Measurements from ENCODE around the gene H2BK1.

The H2BK1 gene

DNA sequence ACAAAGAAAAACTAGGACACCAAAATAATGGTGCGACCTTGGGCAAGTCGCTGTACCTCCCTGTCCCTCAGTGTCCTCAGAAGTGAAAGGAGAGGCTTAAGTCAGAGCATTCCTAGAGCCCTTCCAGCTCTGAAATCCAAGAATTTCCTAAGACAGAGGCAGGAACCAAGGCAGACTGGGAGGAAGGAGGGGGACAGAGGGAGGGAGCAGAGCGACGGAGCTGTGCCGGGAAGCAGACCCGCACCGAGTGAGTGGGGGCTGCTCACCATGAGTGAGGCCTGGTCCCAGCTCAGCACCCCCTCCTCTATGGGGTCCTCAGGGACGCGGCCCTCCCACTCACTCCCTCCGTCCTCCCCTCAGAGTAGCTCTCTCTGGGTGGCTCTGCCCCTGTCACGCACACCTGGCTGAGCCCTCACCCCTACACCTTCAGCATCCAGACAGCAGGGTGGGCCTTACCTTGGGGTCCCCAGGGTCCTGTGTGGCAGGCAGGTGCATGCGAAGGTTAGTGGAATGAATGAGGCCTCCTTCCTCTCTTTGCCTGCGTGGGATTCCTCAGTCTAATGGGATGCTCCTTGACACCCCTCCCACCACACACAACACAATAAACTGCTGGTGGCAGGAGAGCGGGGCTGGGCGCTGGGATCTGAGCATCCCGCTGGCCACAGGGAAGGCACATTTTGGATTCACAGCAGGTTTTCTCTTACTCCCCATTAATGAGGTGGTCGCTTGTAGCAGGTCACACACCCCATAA lies 42.8 kb upstream of the H2BK1 start:
- H3K27me3 ChIP-seq (replicated peaks in 2 of 5; ENCODE audit: control insufficient read depth in 4 of 5, insufficient read depth in 5 of 5, low read length in 4 of 5), result peaks cover 0 to 71% (median 36%) of the 10 kb centered on the region in 5 experiments
- no peak for DNase-seq
- 95% methylated on average over 10 of the region's 17 CpGs for WGBS (ENCODE audit: insufficient coverage)
- ChIA-PET CTCF (interaction anchor here (1.2 to 2.0 kb wide), 2 partner anchors 22 to 53 kb away, joined by 3 to 7 read pairs; no protein-coding TSS in a partner anchor), POLR2A (no interaction called here)
- H3K36me3 ChIP-seq (ENCODE audit: control insufficient read depth in 4 of 4, insufficient read depth in 4 of 4, low read length in 3 of 4), result no peaks in the 10 kb centered on the region
- no peak overlapping the region for H3K27ac ChIP-seq (ENCODE audit: insufficient read depth in 1 of 2, low read depth in 1 of 2, low read length in 2 of 2, poor library complexity in 1 of 2, severe bottlenecking in 2 of 2)
- H3K9me3 ChIP-seq (ENCODE audit: control extremely low read depth in 1 of 5, control insufficient read depth in 4 of 5, insufficient read depth in 2 of 5, low read depth in 1 of 5, low read length in 4 of 5), result no peaks in the 10 kb centered on the region
- no peak overlapping the region for H3K4me3 ChIP-seq (ENCODE audit: control insufficient read depth in 1 of 7, extremely low read depth in 1 of 7, insufficient read depth in 4 of 7, low read depth in 2 of 7, low read length in 6 of 7)
- H3K4me1 ChIP-seq (ENCODE audit: control extremely low read depth in 1 of 4, control insufficient read depth in 4 of 4, insufficient read depth in 4 of 4, low read length in 3 of 4), result peaks cover 0 to 25% (median 22%) of the 10 kb centered on the region in 4 experiments

GRCh38 chr7:151252561-151252835 lies 42.2 kb upstream of the H2BK1 start:
- H3K4me3 ChIP-seq (ENCODE audit: control insufficient read depth in 1 of 7, extremely low read depth in 1 of 7, insufficient read depth in 4 of 7, low read depth in 2 of 7, low read length in 6 of 7), result no peak overlapping the region
- ChIA-PET CTCF (interaction anchor here (1.2 to 2.0 kb wide), 3 partner anchors 8 to 54 kb away, joined by 3 to 7 read pairs (median 3); no protein-coding TSS in a partner anchor), POLR2A (no interaction called here)
- H3K9me3 ChIP-seq (ENCODE audit: control extremely low read depth in 1 of 5, control insufficient read depth in 4 of 5, insufficient read depth in 2 of 5, low read depth in 1 of 5, low read length in 4 of 5), result no peaks in the 10 kb centered on the region
- peaks cover 0 to 32% (median 28%) of the 10 kb centered on the region in 4 experiments for H3K4me1 ChIP-seq (ENCODE audit: control extremely low read depth in 1 of 4, control insufficient read depth in 4 of 4, insufficient read depth in 4 of 4, low read length in 3 of 4)
- 58% methylated on average over 6 of the region's 9 CpGs for WGBS (ENCODE audit: insufficient coverage)
- H3K36me3 ChIP-seq (ENCODE audit: control insufficient read depth in 4 of 4, insufficient read depth in 4 of 4, low read length in 3 of 4), result no peaks in the 10 kb centered on the region
- DNase-seq, result no peak
- H3K27me3 ChIP-seq (replicated peaks in 2 of 5; ENCODE audit: control insufficient read depth in 4 of 5, insufficient read depth in 5 of 5, low read length in 4 of 5), result peaks cover 0 to 78% (median 33%) of the 10 kb centered on the region in 5 experiments
- H3K27ac ChIP-seq (ENCODE audit: insufficient read depth in 1 of 2, low read depth in 1 of 2, low read length in 2 of 2, poor library complexity in 1 of 2, severe bottlenecking in 2 of 2), result no peak overlapping the region

GRCh38 chr7:151251689-151252560 lies 41.6 kb upstream of the H2BK1 start:
- peak in 2 of 3 donors; percentile 44 to 53 for DNase-seq
- H3K36me3 ChIP-seq (ENCODE audit: control insufficient read depth in 4 of 4, insufficient read depth in 4 of 4, low read length in 3 of 4), result no peaks in the 10 kb centered on the region
- H3K4me1 ChIP-seq (ENCODE audit: control extremely low read depth in 1 of 4, control insufficient read depth in 4 of 4, insufficient read depth in 4 of 4, low read length in 3 of 4), result peaks cover 0 to 35% (median 30%) of the 10 kb centered on the region in 4 experiments
- no peaks in the 10 kb centered on the region for H3K9me3 ChIP-seq (ENCODE audit: control extremely low read depth in 1 of 5, control insufficient read depth in 4 of 5, insufficient read depth in 2 of 5, low read depth in 1 of 5, low read length in 4 of 5)
- ChIA-PET POLR2A (no interaction called here), CTCF (interaction anchor here (1.0 to 2.0 kb wide), 5 partner anchors 9 to 54 kb away, joined by 3 to 7 read pairs (median 3); no protein-coding TSS in a partner anchor)
- WGBS (ENCODE audit: insufficient coverage), result 5% methylated on average over 44 of the region's 79 CpGs
- peaks cover 0 to 83% (median 34%) of the 10 kb centered on the region in 5 experiments for H3K27me3 ChIP-seq (replicated peaks in 2 of 5; ENCODE audit: control insufficient read depth in 4 of 5, insufficient read depth in 5 of 5, low read length in 4 of 5)
- peak overlapping the region in 5 of 7 experiments; percentile 15 to 59 (median 40) for H3K4me3 ChIP-seq (ENCODE audit: control insufficient read depth in 1 of 7, extremely low read depth in 1 of 7, insufficient read depth in 4 of 7, low read depth in 2 of 7, low read length in 6 of 7)
- H3K27ac ChIP-seq (ENCODE audit: insufficient read depth in 1 of 2, low read depth in 1 of 2, low read length in 2 of 2, poor library complexity in 1 of 2, severe bottlenecking in 2 of 2), result no peak overlapping the region

DNA sequence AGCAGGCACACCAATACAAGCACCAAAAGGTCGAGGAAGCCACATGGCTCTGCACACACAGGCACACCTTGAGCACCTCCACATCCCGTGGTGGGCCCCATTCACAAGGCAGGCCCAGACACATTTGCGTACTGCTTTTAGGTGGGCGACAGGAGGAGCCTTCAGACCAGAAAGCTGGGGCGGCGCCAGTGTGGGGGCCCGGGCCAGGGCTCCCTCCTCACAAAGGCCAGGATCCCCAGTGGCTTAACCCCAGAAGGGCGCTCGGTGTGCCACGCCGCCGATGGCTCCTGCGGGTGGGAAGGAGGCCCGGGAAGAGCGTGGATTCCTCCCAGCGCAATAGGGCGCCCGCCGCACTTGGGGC lies 41.0 kb upstream of the H2BK1 start:
- DNase-seq, result no peak
- H3K4me3 ChIP-seq (ENCODE audit: control insufficient read depth in 1 of 7, extremely low read depth in 1 of 7, insufficient read depth in 4 of 7, low read depth in 2 of 7, low read length in 6 of 7), result peak overlapping the region in 3 of 7 experiments; percentile 26 to 59 (median 51)
- H3K4me1 ChIP-seq (ENCODE audit: control extremely low read depth in 1 of 4, control insufficient read depth in 4 of 4, insufficient read depth in 4 of 4, low read length in 3 of 4), result peaks cover 0 to 35% (median 30%) of the 10 kb centered on the region in 4 experiments
- CTCF ChIA-PET, result interaction anchor here (1.0 to 2.0 kb wide), 7 partner anchors 10 to 130 kb away, joined by 3 to 7 read pairs (median 3); partner anchors contain the start of gene ABCF2
- peaks cover 0 to 89% (median 39%) of the 10 kb centered on the region in 5 experiments for H3K27me3 ChIP-seq (replicated peaks in 2 of 5; ENCODE audit: control insufficient read depth in 4 of 5, insufficient read depth in 5 of 5, low read length in 4 of 5)
- WGBS (ENCODE audit: insufficient coverage), result 18% methylated on average over 6 of the region's 19 CpGs
- no peaks in the 10 kb centered on the region for H3K9me3 ChIP-seq (ENCODE audit: control extremely low read depth in 1 of 5, control insufficient read depth in 4 of 5, insufficient read depth in 2 of 5, low read depth in 1 of 5, low read length in 4 of 5)
- H3K36me3 ChIP-seq (ENCODE audit: control insufficient read depth in 4 of 4, insufficient read depth in 4 of 4, low read length in 3 of 4), result no peaks in the 10 kb centered on the region
- no peak overlapping the region for H3K27ac ChIP-seq (ENCODE audit: insufficient read depth in 1 of 2, low read depth in 1 of 2, low read length in 2 of 2, poor library complexity in 1 of 2, severe bottlenecking in 2 of 2)
- POLR2A ChIA-PET, result no interaction called here

GRCh38 chr7:151250181-151251132 lies 40.2 kb upstream of the H2BK1 start:
- Histone ChIP-seq H3K27ac (ENCODE audit: insufficient read depth in 1 of 2, low read depth in 1 of 2, low read length in 2 of 2, poor library complexity in 1 of 2, severe bottlenecking in 2 of 2) (no peak overlapping the region), H3K4me1 (ENCODE audit: control extremely low read depth in 1 of 4, control insufficient read depth in 4 of 4, insufficient read depth in 4 of 4, low read length in 3 of 4) (peaks cover 0 to 40% (median 34%) of the 10 kb centered on the region in 4 experiments), H3K9me3 (ENCODE audit: control extremely low read depth in 1 of 5, control insufficient read depth in 4 of 5, insufficient read depth in 2 of 5, low read depth in 1 of 5, low read length in 4 of 5) (no peaks in the 10 kb centered on the region), H3K27me3 (replicated peaks in 2 of 5; ENCODE audit: control insufficient read depth in 4 of 5, insufficient read depth in 5 of 5, low read length in 4 of 5) (peaks cover 0 to 95% (median 40%) of the 10 kb centered on the region in 5 experiments), H3K36me3 (ENCODE audit: control insufficient read depth in 4 of 4, insufficient read depth in 4 of 4, low read length in 3 of 4) (no peaks in the 10 kb centered on the region), H3K4me3 (ENCODE audit: control insufficient read depth in 1 of 7, extremely low read depth in 1 of 7, insufficient read depth in 4 of 7, low read depth in 2 of 7, low read length in 6 of 7) (no peak overlapping the region)
- DNase-seq, result no peak
- ChIA-PET POLR2A (no interaction called here), CTCF (interaction anchor here (0.6 to 1.4 kb wide), 6 partner anchors 23 to 130 kb away, joined by 3 to 7 read pairs (median 3); partner anchors contain the start of gene ABCF2)
- 77% methylated on average over 4 of the region's 7 CpGs for WGBS (ENCODE audit: insufficient coverage)

DNA sequence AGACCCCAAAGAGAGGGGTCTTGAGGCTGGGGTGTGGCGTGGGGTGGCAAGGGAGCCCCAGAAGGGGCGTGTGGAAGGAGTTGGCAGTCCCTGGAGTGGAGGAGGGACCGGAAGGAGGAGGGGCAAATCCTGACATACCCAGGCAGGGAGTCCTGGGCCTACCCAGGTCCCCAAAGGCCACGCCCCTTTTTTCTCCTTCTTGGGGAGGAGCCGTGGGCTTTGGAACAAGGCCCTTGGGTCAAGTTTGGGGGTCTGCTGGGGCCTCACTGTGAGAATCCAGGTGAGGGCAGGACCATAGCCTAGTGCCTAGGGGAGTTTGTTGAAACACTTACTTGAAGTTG lies 39.4 kb upstream of the H2BK1 start:
- H3K4me3 ChIP-seq (ENCODE audit: control insufficient read depth in 1 of 7, extremely low read depth in 1 of 7, insufficient read depth in 4 of 7, low read depth in 2 of 7, low read length in 6 of 7), result no peak overlapping the region
- POLR2A ChIA-PET, result interaction anchor here (0.5 kb wide), 1 partner anchor 430 kb away, joined by 6 read pairs; no protein-coding TSS in a partner anchor
- no peak overlapping the region for H3K27ac ChIP-seq (ENCODE audit: insufficient read depth in 1 of 2, low read depth in 1 of 2, low read length in 2 of 2, poor library complexity in 1 of 2, severe bottlenecking in 2 of 2)
- DNase-seq, result no peak
- no peaks in the 10 kb centered on the region for H3K36me3 ChIP-seq (ENCODE audit: control insufficient read depth in 4 of 4, insufficient read depth in 4 of 4, low read length in 3 of 4)
- H3K4me1 ChIP-seq (ENCODE audit: control extremely low read depth in 1 of 4, control insufficient read depth in 4 of 4, insufficient read depth in 4 of 4, low read length in 3 of 4), result peaks cover 0 to 47% (median 41%) of the 10 kb centered on the region in 4 experiments
- peaks cover 0 to 97% (median 44%) of the 10 kb centered on the region in 5 experiments for H3K27me3 ChIP-seq (replicated peaks in 2 of 5; ENCODE audit: control insufficient read depth in 4 of 5, insufficient read depth in 5 of 5, low read length in 4 of 5)
- 25% methylated on average over 4 of the region's 5 CpGs for WGBS (ENCODE audit: insufficient coverage)
- CTCF ChIA-PET, result interaction anchor here (1.0 to 1.3 kb wide), 2 partner anchors 17 to 61 kb away, joined by 3 to 4 read pairs; no protein-coding TSS in a partner anchor
- H3K9me3 ChIP-seq (ENCODE audit: control extremely low read depth in 1 of 5, control insufficient read depth in 4 of 5, insufficient read depth in 2 of 5, low read depth in 1 of 5, low read length in 4 of 5), result no peaks in the 10 kb centered on the region

All from common myeloid progenitor, CD34-positive (primary cell).